A549 (cell line): ENCODE data around the gene DLL4.

ENCODE experiments used
- CHD2 ChIP-seq: fragments of 150-350 bp; IDR thresholded peaks from 2 replicates; pipeline ENCODE4 v1.6.1; 2014; ENCODE audit warnings: low read length; ENCODE audit not compliant: partially characterized antibody
- POLR2A ChIP-seq: IDR thresholded peaks from 2 replicates; pipeline ENCODE4 v1.6.1; 2012; ENCODE audit warnings: mild to moderate bottlenecking, low read length
- RAD21 ChIP-seq, 2 experiments: fragments of >200 bp in 1 of 2; sonication (Bioruptor Twin) in 1 of 2; formaldehyde crosslinking in 1 of 2; IDR thresholded peaks in 1 of 2; conservative IDR thresholded peaks in 1 of 2; 2 replicates in 1 of 2; 3 replicates in 1 of 2; pipeline ENCODE4 v1.6.1; 2012 to 2018; ENCODE audit warnings: inconsistent platforms in 1 of 2
- RCOR1 ChIP-seq: fragments of 150-350 bp; IDR thresholded peaks from 2 replicates; pipeline ENCODE4 v1.6.1; 2014; ENCODE audit warnings: antibody characterized with exemption, low read length, low read depth
- TF ChIP-seq, protein P1 (sequence below): fragments of >200 bp; sonication (Bioruptor Twin); formaldehyde crosslinking; IDR thresholded peaks from 3 replicates; pipeline ENCODE4 v1.5.1; 2016
- TF ChIP-seq, protein P2 (sequence below): IDR thresholded peaks from 2 replicates; pipeline ENCODE4 v1.6.1; 2012

DNA sequence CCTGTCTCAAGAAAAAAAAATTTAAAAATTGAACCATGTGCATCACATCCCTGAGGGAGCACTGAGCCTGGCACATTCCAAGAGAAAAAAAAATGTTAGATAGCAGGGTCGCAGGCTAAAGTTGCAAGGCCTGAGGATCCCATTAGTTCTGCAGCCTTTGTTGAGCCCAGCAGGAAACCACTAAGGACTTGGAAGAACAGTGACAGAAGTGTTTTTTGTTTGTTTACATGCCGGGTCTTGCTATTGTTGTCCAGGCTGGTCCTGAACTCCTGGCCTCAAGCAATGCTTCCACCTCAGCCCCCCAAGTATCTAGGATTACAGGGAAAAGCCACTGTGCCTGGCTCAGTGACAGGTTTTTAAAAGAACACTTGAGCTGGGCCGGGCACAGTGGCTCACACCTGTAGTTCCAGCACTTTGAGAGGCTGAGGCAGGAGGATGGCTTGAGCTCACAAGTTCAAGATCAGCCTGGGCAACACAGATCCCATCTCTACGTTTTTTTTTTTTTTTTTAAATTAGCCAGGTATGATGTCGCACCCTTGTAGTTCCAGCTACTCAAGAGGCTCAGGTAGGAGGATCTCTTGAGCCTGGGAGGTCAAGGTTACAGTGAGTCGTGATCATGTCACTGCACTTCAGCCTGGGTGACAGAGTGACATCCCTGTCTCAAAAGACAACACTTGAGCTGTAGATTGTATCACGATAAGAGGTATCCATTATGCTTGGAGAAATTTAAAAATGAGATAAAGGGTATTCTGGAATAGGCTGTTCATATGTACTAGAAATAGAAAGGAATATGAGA is 39.3 kb downstream of the DLL4 start:
- TF ChIP-seq RCOR1 = no peak
- TF ChIP-seq, protein P1, sequence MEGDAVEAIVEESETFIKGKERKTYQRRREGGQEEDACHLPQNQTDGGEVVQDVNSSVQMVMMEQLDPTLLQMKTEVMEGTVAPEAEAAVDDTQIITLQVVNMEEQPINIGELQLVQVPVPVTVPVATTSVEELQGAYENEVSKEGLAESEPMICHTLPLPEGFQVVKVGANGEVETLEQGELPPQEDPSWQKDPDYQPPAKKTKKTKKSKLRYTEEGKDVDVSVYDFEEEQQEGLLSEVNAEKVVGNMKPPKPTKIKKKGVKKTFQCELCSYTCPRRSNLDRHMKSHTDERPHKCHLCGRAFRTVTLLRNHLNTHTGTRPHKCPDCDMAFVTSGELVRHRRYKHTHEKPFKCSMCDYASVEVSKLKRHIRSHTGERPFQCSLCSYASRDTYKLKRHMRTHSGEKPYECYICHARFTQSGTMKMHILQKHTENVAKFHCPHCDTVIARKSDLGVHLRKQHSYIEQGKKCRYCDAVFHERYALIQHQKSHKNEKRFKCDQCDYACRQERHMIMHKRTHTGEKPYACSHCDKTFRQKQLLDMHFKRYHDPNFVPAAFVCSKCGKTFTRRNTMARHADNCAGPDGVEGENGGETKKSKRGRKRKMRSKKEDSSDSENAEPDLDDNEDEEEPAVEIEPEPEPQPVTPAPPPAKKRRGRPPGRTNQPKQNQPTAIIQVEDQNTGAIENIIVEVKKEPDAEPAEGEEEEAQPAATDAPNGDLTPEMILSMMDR = no peak
- TF ChIP-seq CHD2 = no peak
- TF ChIP-seq, protein P2, sequence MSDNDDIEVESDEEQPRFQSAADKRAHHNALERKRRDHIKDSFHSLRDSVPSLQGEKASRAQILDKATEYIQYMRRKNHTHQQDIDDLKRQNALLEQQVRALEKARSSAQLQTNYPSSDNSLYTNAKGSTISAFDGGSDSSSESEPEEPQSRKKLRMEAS = no peak
- TF ChIP-seq RAD21 (conservative IDR thresholded peaks at IDR 0.05 in 1 of 2, IDR thresholded peaks at IDR 0.05 in 1 of 2) = no peak
- no peak for TF ChIP-seq POLR2A
